GM19438 (cell line): ENCODE data around the gene FAM98A.
A peak's percentile ranks its signal among the peaks of the same experiment; 100 is the strongest.

Source experiments
- ATAC-seq: cut with Tn5 transposase; IDR thresholded peaks from one replicate; pipeline ENCODE4 v1.9.1; 2021; ENCODE audit warnings: low read depth; ENCODE audit not compliant: unreplicated experiment

FAM98A gene

GRCh38 chr2:33599175-33599942 lies at the start of gene FAM98A:
FAM98A (minus strand) TSS chr2:33599299; CDS start chr2:33599221, 78 bp downstream.
- ATAC-seq: peak; percentile 90

DNA sequence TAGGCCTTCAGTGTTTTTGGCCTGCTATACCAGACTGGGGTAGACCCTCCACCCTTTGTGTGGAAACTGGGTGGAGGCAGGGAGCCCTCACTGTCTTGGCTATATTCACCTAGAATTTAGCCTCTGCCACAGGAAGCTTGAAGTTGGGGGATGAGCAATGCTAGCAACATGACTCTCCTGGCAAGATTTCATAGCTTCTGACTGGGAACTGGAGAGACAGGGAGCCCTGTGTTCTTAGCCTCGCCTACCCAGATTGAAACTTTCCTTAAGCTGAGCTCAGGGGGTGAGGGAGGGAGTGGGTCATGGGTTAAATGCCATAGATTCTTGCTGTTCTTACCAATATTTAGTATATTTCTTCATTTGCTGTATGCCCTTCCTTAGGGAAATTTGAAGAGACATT lies 46.8 kb upstream of the FAM98A start:
- ATAC-seq: no peak

DNA sequence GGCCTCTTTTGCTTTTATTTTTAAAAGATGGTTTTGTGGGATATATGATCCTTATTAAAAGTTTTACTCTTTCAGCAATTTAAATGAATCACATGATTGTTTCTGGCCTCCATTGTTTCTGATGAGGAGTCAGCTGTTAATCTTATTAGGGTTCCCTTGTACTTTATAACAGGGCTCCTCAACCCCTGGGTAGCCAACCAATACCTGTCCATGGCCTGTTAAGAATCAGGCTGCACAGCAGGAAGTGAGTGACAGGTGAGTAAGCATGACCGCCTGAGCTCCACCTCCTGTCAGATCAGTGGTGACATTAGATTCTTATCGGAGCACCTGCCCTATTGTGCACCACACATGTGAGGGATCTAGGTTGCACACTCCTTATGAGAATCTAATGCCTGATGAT lies 45.1 kb upstream of the FAM98A start:
- ATAC-seq: no peak

- no peak for ATAC-seq
Measured at GRCh38 chr2:33636001-33636400, 36.9 kb upstream of the FAM98A start.

GRCh38 chr2:33634261-33634910 lies 35.3 kb upstream of the FAM98A start:
- no peak for ATAC-seq

- no peak for ATAC-seq
Measured at GRCh38 chr2:33633315-33633714, 34.2 kb upstream of the FAM98A start.

DNA sequence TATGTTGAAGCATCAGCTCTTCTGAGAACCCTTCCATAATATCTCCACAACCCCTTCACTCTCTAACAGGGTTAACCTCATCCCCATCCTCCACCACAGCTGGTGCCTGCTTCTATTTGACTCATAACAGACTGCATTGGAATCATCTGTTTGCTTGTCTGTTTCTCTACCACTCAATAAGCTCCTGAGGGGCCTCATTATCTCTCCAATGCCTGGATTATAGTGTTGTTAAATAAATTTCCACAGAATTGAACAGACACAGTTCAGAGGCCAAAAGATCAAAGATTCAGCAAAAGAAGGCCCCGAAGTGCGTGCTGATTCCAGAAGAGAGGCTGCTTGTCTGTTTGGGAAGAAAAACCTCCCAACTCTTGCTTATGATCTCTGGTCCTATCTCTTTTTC lies 33.7 kb upstream of the FAM98A start:
- ATAC-seq: no peak

- ATAC-seq: no peak
Measured at GRCh38 chr2:33628031-33628827, 29.1 kb upstream of the FAM98A start.

DNA sequence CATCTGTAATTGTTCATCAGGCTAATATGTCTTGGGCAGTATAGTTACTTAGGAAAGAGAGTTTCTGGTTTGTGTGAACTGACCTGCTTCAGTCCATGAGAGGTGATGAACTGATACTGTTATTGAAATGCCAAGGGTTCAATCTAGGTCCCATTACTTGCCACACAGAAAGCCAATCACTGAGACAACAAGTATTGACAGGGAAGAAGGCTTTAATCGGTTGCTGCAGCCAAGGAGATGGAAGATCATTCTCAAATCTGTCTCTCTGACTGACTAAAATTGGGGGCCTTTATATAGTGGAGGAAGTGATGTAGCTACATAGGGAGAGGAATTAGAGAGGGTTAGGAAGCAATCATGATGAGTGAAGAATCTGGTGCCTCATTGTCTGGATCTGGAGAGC lies 19.9 kb upstream of the FAM98A start:
- ATAC-seq: no peak

DNA sequence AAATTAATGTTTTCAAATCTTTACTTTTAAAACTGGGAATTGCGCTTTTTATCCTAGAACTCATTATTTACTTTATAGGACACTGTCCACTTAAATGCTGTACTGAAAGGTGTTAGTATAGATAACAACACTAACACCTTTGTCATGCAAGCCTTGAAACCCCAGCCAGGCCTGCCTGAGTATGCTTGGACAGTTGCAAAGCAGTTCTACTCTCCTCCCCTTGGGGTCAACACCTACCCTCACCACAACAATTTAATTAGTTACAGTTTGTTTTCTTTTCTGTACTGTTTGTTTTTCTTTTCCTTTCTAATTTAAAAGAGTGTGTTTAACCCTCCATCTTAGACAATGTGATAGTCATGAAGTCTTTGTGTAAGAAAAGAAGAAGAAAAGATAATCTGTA lies 18.9 kb upstream of the FAM98A start:
- no peak for ATAC-seq

DNA sequence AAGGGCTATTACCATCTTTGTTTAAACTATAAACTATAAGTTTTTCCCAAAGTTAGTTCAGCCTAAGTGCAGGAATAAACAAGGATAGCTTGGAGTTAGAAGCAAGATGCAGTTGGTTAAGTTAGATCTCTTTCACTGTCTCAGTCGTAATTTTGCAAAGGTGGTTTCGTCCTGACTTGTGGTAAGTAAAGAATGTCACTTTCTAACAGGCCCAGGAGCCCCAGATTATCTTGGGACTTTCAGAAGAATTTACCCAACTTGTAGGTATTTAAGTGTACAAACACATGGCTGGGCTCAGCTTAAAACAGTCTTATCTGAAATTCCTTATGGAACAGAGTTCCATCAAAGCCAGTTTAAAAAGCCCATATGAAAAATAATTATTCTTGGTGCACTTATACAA lies 18.3 kb upstream of the FAM98A start:
- no peak for ATAC-seq

DNA sequence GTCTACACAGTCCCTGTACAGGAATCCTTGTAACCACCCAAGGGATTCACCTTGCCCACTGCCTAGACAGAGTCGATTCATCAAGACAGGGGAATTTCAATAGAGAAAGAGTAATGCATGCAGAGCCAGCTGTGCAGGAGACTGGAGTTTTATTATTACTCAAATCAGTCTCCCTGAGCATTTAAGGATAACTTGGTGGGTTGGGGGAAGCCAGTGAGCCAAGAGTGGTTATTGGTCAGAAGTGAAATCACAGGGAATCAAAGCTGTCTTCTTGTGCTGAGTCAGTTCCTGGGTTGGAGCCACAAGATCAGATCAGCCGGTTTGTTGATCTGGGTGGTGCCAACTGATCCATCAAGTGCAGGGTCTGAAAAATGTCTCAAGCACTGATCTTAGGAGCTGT lies 17.8 kb upstream of the FAM98A start:
- ATAC-seq: no peak

GRCh38 chr2:33614190-33614589 lies 15.1 kb upstream of the FAM98A start:
- ATAC-seq: no peak

DNA sequence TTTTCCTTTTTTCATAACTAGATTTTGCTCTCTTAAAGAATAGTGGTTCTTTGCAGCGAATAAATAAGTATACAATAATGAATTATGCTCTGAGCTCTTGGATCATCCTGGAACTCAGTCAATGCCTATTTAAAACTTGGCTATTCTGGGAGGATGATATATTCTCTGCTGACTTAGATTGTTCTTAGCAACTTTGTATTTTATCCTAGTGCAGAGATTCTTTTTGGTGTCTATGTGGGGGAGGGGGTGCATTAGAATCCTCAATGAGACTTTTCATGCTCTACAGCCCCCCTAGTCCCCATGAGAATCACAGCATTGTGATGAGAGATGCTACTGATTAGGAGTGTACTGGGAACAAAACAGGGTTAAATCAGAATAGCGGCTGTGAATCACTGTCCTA lies 8.8 kb upstream of the FAM98A start:
- no peak for ATAC-seq

DNA sequence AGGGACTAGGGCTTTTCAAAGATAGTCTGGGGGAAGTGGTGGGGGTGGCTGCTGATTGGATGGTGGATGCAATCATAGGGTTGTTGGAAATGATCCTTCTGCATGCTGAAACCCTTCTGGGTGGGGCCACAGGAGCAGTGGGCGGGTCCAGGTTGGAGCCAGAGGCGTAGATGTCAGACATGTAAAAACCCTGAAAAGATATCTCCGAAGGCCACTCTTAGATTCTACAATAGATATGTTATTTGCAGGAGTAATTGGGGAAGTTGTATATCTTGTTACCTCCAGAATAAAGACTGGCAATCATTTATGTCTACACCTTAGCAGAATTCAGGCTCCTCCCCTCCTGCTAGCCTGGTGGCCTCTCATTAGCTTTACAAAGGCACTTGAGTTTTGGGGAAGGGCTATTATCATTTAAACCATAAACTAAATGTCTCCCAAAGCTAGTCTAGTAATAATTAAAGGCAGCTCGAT lies 8.2 kb upstream of the FAM98A start:
- ATAC-seq: no peak

- ATAC-seq: no peak
Measured at GRCh38 chr2:33606622-33607021, 7.5 kb upstream of the FAM98A start.

DNA sequence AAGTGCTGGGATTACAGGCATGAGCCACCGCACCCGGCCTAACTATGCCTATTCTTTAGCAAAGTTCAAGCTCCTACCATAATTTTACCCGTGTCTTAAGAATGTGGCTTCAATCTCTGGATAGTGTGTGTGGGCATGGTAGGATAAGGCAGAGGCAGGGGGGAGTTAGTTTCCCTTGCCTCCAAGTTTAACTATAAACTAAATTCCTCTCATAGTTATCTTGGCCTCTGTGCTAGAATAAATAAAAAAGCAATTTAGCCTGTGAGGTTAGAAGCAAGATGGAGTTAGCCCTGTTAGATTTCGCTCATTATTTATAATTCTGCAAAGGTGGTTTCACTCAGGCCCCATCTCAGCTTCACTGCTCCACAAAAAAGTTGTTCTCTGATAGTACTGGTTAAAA lies 7.0 kb upstream of the FAM98A start:
- ATAC-seq: no peak

GRCh38 chr2:33605056-33605455 lies 6.0 kb upstream of the FAM98A start:
- no peak for ATAC-seq

DNA sequence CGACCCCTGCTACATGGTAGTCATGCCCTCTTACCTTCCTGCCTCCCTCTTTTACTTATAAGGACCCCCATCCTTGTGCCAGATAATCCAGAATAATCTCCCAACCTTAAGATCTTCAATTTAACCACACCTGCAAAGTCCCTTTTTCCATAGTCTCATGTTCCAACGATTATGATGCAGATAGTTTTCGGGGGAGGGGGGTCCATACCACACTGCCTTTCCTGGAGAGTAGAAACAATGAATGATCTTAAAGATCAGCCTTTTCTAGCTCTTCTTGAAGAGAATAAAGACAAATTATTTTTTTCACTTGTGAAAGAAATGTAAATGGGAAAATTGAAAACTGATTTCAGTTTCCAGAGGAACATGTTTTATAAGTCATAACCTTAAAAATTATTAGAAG lies 4.3 kb upstream of the FAM98A start:
- ATAC-seq: no peak

DNA sequence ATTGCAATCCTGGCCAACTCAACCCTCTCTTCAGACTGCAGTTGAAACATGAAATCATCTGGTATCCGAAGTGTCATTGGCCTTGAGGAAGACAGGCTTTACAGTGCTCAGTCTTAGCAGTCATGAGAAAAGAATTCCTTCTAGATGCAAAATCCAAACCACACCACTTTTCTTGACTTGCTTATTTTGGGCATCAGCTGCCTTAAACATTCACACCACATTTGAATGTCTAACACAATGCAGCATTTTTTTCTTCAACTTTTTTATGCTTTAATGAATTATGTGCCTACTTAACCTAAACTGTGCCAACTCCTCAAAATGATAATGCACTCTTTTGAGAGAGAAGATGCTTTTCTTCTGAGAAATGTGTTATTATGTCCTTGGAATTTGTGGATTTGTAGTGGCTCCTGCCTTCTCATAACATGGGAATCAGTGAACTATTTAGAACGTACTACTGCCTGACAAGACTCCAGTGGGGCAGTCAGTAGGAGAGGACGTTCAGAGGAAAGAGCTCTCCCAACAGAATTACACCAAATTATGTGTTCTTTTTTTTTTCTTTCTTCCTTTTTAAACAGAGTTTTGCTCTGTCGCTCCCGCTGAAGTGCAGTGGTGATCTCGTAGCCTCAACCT lies 3.2 kb upstream of the FAM98A start:
- ATAC-seq: no peak

DNA sequence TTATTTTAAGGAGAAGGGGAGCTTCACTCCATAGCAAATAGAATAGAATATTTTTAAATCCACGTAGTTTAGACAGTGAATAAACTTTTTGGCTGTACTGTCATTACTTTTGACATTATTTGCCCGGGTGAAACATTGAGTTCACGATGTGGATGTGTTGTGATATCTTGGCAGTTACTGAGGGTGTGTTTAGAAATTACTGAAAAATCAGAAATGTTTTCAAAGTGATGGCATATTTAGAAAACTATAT lies 769 bp upstream of the FAM98A start:
- ATAC-seq: no peak
